ENCODE measurements around the gene MAP3K20. TPM values are rescaled to one million over a fixed set of nuclear protein-coding genes. Genes with fewer than 3 reads are reported as not detected.

Gene MAP3K20
- 64.2 and 69.4 TPM in 2 replicates for total RNA-seq

DNA sequence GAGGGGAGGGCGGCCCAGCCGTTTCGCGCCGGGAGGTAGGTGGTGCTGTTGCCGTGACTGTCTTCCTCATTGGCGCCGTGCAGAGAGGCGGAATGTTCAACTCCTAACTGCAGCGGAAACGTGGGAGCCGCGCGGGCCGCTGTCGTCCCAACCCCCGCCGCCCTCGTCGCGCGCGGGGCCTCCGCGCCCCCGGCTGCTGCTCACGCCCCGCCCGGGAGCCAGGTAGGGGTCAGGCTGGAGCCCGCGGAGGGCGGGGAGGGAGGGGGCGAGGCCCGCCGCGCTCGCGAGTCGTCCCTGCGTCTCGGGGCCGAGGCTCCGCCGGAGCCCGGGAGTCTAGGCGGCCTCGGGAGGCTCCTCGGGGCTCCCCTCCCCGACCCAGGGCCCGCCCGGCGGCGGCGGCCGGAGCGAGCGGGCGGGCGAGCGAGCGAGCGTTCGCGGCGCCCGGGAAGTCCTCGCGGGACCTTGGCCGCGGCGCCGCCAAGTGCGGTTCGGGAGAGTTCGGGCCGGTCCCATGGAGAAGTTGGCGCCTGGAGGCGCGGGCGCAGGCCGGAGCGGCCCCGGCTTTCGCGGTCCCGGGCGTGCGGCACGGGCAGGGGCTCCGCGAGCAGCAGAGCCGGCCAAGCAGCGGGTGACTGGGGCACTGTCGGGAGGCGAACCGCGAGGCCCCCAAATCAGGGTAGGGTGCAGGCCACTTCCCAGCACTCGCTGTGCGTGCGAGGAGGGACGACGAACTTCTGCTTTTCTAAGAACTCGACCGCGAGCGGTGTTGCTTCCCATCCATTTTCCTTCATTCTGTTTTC, at the start of gene MAP3K20:
Gene MAP3K20, plus strand, starts transcription at position 66 of the 800 bp plus-strand sequence. CDS start 15,186 bp downstream, outside the sequence.

